Measurements from ENCODE around the gene TGFBR3.

DNA sequence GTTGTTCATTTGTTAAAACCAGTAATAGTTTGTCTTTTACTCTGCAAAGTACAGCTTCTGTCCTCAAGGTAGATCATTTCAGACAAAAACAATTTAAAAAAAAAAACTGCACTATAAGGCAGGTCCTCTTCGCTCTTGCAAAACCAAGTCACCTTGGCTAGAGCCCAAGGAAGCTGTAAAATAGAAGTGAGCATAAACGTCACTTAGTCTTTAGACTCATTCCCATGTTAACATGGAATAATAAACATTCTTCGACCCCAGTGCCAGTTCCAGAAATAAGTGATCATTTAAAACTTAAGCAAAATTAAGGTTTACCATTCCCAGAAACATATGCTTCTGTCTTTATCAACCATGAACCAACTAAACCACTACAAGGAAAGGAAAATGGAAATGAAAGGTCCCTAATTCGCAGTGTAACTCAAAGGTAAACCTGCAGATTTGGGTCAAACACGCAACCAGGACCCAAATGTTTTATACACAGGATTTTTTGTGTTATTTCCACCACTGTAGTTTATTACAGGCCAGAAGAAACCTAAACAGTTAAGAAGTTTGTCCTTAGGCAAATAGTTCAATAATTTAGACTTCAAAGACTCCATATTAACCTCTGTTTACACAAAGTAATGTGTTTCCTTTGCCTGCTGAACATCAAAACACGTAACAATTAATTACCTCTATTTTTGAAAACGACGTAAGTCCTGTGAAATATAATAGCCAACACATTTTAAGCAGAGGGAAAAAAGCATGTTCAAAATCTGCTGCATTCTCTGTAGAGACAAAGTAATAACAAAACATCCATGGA lies 54.6 kb downstream of the TGFBR3 start:
- TF ChIP-seq, protein P1, sequence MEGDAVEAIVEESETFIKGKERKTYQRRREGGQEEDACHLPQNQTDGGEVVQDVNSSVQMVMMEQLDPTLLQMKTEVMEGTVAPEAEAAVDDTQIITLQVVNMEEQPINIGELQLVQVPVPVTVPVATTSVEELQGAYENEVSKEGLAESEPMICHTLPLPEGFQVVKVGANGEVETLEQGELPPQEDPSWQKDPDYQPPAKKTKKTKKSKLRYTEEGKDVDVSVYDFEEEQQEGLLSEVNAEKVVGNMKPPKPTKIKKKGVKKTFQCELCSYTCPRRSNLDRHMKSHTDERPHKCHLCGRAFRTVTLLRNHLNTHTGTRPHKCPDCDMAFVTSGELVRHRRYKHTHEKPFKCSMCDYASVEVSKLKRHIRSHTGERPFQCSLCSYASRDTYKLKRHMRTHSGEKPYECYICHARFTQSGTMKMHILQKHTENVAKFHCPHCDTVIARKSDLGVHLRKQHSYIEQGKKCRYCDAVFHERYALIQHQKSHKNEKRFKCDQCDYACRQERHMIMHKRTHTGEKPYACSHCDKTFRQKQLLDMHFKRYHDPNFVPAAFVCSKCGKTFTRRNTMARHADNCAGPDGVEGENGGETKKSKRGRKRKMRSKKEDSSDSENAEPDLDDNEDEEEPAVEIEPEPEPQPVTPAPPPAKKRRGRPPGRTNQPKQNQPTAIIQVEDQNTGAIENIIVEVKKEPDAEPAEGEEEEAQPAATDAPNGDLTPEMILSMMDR (conservative IDR thresholded peaks at IDR 0.05; ENCODE audit: low read depth, low read length) = no peak
- TF ChIP-seq EZH2 (IDR thresholded peaks at IDR 0.05; ENCODE audit: borderline replicate concordance, low read depth, low read length, poor library complexity, severe bottlenecking) = no peak

All from A673 (cell line).